Measurements from ENCODE around the gene CEP112. TPM values are rescaled to one million over a fixed set of nuclear protein-coding genes. Genes with fewer than 3 reads are reported as not detected.

Gene CEP112
- total RNA-seq, 1 donor from 2014 or later = 9.5 TPM

DNA sequence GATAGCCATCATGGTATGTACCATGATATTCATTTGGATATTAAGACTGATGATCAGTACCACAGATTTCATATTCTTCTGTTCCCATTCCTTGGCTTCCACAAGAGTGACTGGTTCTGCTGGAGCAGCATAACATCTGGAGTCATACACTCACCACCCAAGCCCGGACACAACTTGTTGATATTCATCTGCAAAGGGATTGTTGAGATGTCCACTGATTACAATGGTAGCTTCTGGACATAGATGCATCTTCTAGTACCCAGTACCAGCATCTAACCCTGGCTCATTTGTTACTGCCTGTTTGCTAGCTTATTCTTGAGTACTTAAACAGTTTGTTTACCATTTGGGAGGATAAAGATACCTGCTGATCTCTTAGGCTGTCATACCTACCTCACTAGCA lies 394.8 kb downstream of the CEP112 start:
- H3K4me1 Mint-ChIP-seq (ENCODE audit: unreplicated experiment) = peaks cover 3% of the 10 kb centered on the region
- TF ChIP-seq CTCF (IDR thresholded peaks at IDR 0.05) = no peak

DNA sequence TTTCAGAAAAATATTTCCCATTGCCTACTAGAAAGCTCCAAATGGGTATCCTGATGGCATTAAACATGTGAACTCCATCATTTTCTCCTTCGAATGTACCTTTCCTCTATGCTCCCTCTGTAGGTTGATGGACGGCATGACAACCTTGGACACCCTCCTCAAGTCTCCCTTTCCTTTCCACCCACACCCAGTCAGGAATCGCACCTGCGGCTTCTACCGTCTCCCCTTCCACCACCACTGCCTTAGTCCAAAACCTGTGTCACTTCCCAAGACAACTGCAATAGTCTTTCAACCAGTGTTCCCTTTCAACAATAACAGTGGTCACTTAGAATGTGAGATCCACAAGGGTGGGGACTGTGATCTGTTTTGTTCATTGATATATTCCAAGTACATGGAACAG lies 397.4 kb downstream of the CEP112 start:
- peaks cover 5% of the 10 kb centered on the region for H3K4me1 Mint-ChIP-seq (ENCODE audit: unreplicated experiment)
- no peak overlapping the region for H3K4me3 Mint-ChIP-seq (ENCODE audit: unreplicated experiment)
- no peaks in the 10 kb centered on the region for H3K36me3 Mint-ChIP-seq (ENCODE audit: unreplicated experiment)
- no peaks in the 10 kb centered on the region for H3K27me3 Mint-ChIP-seq (ENCODE audit: unreplicated experiment)
- peaks cover 11% of the 10 kb centered on the region for H3K9me3 Mint-ChIP-seq (ENCODE audit: unreplicated experiment)
- peak; percentile 46 for TF ChIP-seq CTCF (IDR thresholded peaks at IDR 0.05)
- DNase-seq (ENCODE audit: extremely low spot score, unreplicated experiment) = no peak
- no peak overlapping the region for H3K27ac Mint-ChIP-seq (ENCODE audit: unreplicated experiment)

More for the DNA sequence above, 394.8 kb downstream of the CEP112 start:
- peaks cover 24% of the 10 kb centered on the region for H3K9me3 Mint-ChIP-seq (ENCODE audit: unreplicated experiment)
- peaks cover 12% of the 10 kb centered on the region for H3K36me3 Mint-ChIP-seq (ENCODE audit: unreplicated experiment)
- no peak for DNase-seq (ENCODE audit: extremely low spot score, unreplicated experiment)
- H3K27me3 Mint-ChIP-seq (ENCODE audit: unreplicated experiment) = no peaks in the 10 kb centered on the region
- H3K27ac Mint-ChIP-seq (ENCODE audit: unreplicated experiment) = no peak overlapping the region
- H3K4me3 Mint-ChIP-seq (ENCODE audit: unreplicated experiment) = no peak overlapping the region

DNA sequence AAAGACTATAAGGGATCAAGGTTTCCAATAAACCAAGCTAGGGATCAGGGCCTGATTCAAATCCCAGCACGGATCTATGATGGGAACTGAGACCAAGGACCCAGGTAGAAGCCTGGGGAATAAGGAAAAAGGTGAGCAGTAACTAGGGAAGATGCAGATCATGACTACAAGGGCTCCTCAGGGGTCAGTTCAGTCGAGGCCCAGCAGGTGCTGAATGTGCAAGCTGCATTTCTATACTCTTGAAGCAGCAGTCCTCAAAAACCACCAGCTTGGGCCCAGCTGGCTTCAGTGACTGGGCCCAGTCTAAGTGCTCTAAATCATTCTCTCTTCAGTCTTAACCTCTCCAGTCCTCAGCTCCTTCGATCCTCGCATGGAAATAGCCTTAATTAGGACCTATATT lies 401.7 kb downstream of the CEP112 start:
- H3K4me3 Mint-ChIP-seq (ENCODE audit: unreplicated experiment) = no peak overlapping the region
- no peaks in the 10 kb centered on the region for H3K27me3 Mint-ChIP-seq (ENCODE audit: unreplicated experiment)
- no peaks in the 10 kb centered on the region for H3K9me3 Mint-ChIP-seq (ENCODE audit: unreplicated experiment)
- no peak for DNase-seq (ENCODE audit: extremely low spot score, unreplicated experiment)
- peaks cover 24% of the 10 kb centered on the region for H3K4me1 Mint-ChIP-seq (ENCODE audit: unreplicated experiment)
- no peak for TF ChIP-seq CTCF (IDR thresholded peaks at IDR 0.05)
- H3K27ac Mint-ChIP-seq (ENCODE audit: unreplicated experiment) = no peak overlapping the region
- H3K36me3 Mint-ChIP-seq (ENCODE audit: unreplicated experiment) = peaks cover 4% of the 10 kb centered on the region

DNA sequence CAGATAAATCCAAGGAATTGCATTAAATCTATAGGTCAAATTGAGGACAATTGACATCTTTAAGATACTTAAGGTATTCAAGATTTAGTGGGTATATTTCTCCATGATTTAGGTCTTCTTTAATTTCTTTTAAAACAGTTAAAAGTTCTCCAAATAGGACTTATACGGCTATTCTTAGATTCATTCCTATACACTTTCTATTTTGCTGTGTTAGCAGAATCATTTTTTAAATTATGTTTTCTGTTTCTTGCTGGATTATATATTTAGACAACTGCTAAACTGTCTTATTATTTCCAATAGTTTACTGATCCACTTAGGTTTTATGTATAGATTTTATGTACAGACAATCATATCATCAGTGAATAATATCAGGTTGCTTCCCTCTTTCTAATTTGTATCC lies 404.4 kb downstream of the CEP112 start:
- Mint-ChIP-seq H3K4me3 (ENCODE audit: unreplicated experiment) (no peak overlapping the region), H3K27me3 (ENCODE audit: unreplicated experiment) (no peaks in the 10 kb centered on the region), H3K4me1 (ENCODE audit: unreplicated experiment) (peaks cover 42% of the 10 kb centered on the region), H3K36me3 (ENCODE audit: unreplicated experiment) (peaks cover 4% of the 10 kb centered on the region), H3K9me3 (ENCODE audit: unreplicated experiment) (peaks cover 3% of the 10 kb centered on the region), H3K27ac (ENCODE audit: unreplicated experiment) (no peak overlapping the region)
- DNase-seq (ENCODE audit: extremely low spot score, unreplicated experiment) = no peak
- TF ChIP-seq CTCF (IDR thresholded peaks at IDR 0.05) = no peak

DNA sequence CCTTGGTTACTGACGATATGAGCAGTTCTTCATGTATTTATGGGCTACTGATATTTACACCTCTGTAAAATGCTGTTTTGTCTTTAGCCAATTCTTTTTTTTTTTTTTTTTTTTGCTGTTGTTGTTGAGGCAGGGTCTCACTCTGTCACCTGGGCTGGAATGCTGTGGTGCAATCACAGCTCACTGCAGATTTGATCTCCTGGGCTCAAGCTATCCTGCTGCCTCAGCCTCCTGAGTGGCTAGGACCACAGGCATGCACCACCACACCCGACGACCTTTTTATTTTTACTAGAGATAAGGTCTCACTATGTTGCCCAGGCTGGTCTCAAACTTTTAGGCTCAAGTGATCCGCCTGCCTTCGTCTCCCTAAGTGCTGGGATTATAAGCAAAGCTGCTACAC lies 405.5 kb downstream of the CEP112 start:
- Mint-ChIP-seq H3K27ac (ENCODE audit: unreplicated experiment) (peak overlapping the region; percentile 37), H3K4me1 (ENCODE audit: unreplicated experiment) (peaks cover 39% of the 10 kb centered on the region), H3K4me3 (ENCODE audit: unreplicated experiment) (no peak overlapping the region), H3K9me3 (ENCODE audit: unreplicated experiment) (peaks cover 9% of the 10 kb centered on the region), H3K36me3 (ENCODE audit: unreplicated experiment) (peaks cover 9% of the 10 kb centered on the region), H3K27me3 (ENCODE audit: unreplicated experiment) (no peaks in the 10 kb centered on the region)
- DNase-seq (ENCODE audit: extremely low spot score, unreplicated experiment) = no peak
- no peak for TF ChIP-seq CTCF (IDR thresholded peaks at IDR 0.05)

All from osteocyte (in vitro differentiated cells).